Liver (tissue), 3 donors: ENCODE results near the gene PADI3.

Source experiments
- HNF4G ChIP-seq: IDR thresholded peaks from 2 replicates; pipeline ENCODE4 v1.6.1; 2016; ENCODE audit warnings: antibody characterized with exemption
- SP1 ChIP-seq: IDR thresholded peaks from 2 replicates; pipeline ENCODE4 v1.6.1; 2018; ENCODE audit warnings: antibody characterized with exemption, mild to moderate bottlenecking
- TF ChIP-seq, protein P1 (sequence below): fragments of 150-350 bp; IDR thresholded peaks from 2 replicates; pipeline ENCODE4 v1.5.1; 2017; ENCODE audit warnings: improper control_type of control experiment, low read depth, low read length; ENCODE audit not compliant: missing input control
- TF ChIP-seq, protein P2 (sequence below): IDR thresholded peaks from 2 replicates; pipeline ENCODE4 v1.6.1; 2016; ENCODE audit warnings: antibody characterized with exemption
- donor health status: healthy.
- donor health status: healthy.

DNA sequence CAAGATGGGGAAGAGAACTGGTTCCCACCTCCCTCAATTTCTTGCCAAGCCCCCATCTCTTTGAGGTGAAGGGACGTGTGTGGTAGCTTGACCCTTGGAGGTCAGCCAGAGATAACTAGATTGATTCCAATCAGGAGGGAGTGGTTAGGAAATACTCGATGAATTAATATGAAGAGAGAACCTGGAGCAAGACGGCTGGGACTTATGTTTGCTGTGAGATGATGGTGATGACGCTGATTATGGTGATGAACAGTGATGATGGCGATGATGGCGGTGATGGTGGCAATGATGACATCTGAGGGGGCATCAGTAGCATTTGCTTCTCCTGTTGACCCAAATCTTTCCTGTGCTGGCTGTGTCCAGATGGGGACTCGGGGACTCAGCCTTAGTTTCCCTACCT is 43.2 kb upstream of the PADI3 start:
- TF ChIP-seq, protein P1, sequence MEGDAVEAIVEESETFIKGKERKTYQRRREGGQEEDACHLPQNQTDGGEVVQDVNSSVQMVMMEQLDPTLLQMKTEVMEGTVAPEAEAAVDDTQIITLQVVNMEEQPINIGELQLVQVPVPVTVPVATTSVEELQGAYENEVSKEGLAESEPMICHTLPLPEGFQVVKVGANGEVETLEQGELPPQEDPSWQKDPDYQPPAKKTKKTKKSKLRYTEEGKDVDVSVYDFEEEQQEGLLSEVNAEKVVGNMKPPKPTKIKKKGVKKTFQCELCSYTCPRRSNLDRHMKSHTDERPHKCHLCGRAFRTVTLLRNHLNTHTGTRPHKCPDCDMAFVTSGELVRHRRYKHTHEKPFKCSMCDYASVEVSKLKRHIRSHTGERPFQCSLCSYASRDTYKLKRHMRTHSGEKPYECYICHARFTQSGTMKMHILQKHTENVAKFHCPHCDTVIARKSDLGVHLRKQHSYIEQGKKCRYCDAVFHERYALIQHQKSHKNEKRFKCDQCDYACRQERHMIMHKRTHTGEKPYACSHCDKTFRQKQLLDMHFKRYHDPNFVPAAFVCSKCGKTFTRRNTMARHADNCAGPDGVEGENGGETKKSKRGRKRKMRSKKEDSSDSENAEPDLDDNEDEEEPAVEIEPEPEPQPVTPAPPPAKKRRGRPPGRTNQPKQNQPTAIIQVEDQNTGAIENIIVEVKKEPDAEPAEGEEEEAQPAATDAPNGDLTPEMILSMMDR, result no peak
- TF ChIP-seq HNF4G (no peak), SP1 (no peak)
- TF ChIP-seq, protein P2, sequence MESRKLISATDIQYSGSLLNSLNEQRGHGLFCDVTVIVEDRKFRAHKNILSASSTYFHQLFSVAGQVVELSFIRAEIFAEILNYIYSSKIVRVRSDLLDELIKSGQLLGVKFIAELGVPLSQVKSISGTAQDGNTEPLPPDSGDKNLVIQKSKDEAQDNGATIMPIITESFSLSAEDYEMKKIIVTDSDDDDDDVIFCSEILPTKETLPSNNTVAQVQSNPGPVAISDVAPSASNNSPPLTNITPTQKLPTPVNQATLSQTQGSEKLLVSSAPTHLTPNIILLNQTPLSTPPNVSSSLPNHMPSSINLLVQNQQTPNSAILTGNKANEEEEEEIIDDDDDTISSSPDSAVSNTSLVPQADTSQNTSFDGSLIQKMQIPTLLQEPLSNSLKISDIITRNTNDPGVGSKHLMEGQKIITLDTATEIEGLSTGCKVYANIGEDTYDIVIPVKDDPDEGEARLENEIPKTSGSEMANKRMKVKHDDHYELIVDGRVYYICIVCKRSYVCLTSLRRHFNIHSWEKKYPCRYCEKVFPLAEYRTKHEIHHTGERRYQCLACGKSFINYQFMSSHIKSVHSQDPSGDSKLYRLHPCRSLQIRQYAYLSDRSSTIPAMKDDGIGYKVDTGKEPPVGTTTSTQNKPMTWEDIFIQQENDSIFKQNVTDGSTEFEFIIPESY, result no peak
